BE2C (cell line): Measurements from ENCODE around the gene MAP3K20.

Experiments
- DNase-seq: peaks from one replicate; pipeline ENCODE4 v3.0.0-alpha.2; 2020
- H3K27me3 ChIP-seq: fragments of 250-450 bp; sonication (Bioruptor Pico); 2 replicates; pipeline ENCODE4 v1.5.1; 2020; ENCODE audit warnings: mild to moderate bottlenecking
- H3K36me3 ChIP-seq: fragments of 250-450 bp; sonication (Bioruptor Pico); 2 replicates; pipeline ENCODE4 v1.5.1; 2020; ENCODE audit warnings: mild to moderate bottlenecking
- H3K4me1 ChIP-seq: fragments of 250-450 bp; sonication (Bioruptor Pico); 2 replicates; pipeline ENCODE4 v1.5.1; 2020
- H3K4me3 ChIP-seq: 2 replicates; pipeline ENCODE4 v1.5.1; 2011; ENCODE audit warnings: low read depth, low read length
- H3K9me3 ChIP-seq: fragments of 250-450 bp; sonication (Bioruptor Pico); 2 replicates; pipeline ENCODE4 v1.5.1; 2020
- TF ChIP-seq, protein P1 (sequence below): IDR thresholded peaks from 2 replicates; pipeline ENCODE4 v1.5.1; 2012; ENCODE audit warnings: mild to moderate bottlenecking, low read depth, low read length

The MAP3K20 gene

DNA sequence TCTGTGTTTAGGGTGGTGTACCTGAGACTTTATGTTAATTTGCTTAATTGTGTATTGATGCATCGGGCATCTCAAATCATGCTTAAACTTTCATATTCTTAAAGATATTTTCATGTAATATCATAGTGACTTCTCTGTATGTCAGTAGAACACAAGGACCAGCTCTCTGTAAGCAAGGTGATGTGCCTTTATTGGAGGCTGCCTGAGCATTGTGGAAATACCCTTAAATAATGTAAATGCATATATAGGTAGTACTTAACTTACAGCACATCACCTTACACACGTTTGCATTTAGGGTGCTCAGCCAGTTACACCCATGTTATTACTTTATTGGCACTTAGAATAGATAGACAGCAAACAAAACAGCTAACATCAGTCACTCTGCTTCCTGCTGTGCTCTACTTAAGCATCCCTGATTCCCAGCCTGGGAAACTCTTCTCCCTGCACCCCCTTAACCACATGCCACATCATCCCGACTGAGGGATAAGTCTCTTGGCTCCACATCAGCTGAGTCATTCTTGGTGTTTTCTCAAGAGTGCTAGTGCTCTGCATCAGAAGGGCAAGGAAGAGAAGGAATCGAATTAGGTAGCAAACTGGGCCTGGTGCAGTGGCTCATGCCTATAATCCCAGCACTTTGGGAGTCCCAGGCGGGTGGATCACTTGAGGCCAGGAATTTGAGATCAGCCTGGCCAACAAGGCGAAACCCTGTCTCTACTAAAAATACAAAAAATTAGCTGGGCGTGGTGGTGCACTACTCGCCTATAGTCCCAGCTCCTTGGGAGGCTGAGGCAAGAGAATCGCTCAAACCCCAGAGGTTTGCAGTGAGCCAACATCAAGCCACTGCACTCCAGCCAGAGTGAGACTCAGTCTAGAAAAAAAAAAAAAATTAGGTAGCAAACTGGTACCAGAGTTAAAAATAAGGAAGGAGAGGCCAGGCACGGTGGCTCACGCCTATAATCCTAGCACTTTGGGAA lies 108.7 kb downstream of the MAP3K20 start:
- Histone ChIP-seq H3K4me3 (no peak overlapping the region), H3K27me3 (no peaks in the 10 kb centered on the region), H3K36me3 (no peaks in the 10 kb centered on the region), H3K4me1 (no peaks in the 10 kb centered on the region), H3K9me3 (no peaks in the 10 kb centered on the region)
- DNase-seq: no peak
- TF ChIP-seq, protein P1, sequence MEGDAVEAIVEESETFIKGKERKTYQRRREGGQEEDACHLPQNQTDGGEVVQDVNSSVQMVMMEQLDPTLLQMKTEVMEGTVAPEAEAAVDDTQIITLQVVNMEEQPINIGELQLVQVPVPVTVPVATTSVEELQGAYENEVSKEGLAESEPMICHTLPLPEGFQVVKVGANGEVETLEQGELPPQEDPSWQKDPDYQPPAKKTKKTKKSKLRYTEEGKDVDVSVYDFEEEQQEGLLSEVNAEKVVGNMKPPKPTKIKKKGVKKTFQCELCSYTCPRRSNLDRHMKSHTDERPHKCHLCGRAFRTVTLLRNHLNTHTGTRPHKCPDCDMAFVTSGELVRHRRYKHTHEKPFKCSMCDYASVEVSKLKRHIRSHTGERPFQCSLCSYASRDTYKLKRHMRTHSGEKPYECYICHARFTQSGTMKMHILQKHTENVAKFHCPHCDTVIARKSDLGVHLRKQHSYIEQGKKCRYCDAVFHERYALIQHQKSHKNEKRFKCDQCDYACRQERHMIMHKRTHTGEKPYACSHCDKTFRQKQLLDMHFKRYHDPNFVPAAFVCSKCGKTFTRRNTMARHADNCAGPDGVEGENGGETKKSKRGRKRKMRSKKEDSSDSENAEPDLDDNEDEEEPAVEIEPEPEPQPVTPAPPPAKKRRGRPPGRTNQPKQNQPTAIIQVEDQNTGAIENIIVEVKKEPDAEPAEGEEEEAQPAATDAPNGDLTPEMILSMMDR: no peak

DNA sequence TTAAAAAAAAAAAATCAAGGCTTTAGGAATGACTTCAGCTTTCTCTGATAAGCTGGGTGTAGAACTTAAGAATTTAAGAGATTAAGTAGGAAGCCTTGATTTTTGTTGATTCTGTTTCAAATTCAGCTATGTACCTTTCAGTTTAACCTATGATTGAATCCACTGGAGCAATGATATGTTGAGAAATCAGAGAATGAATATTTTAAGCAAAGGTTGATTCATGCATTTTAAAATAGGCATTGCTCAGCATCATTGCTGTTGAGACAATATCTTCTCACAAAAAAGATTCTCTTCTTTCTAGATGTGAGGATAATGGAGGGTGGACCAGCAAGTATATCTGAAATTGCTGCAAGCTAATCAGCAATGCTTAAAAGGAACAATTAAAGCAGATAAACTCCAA lies 109.8 kb downstream of the MAP3K20 start:
- Histone ChIP-seq H3K4me1 (no peaks in the 10 kb centered on the region), H3K4me3 (no peak overlapping the region), H3K36me3 (no peaks in the 10 kb centered on the region), H3K9me3 (no peaks in the 10 kb centered on the region), H3K27me3 (no peaks in the 10 kb centered on the region)
- TF ChIP-seq, protein P1: no peak
- no peak for DNase-seq

DNA sequence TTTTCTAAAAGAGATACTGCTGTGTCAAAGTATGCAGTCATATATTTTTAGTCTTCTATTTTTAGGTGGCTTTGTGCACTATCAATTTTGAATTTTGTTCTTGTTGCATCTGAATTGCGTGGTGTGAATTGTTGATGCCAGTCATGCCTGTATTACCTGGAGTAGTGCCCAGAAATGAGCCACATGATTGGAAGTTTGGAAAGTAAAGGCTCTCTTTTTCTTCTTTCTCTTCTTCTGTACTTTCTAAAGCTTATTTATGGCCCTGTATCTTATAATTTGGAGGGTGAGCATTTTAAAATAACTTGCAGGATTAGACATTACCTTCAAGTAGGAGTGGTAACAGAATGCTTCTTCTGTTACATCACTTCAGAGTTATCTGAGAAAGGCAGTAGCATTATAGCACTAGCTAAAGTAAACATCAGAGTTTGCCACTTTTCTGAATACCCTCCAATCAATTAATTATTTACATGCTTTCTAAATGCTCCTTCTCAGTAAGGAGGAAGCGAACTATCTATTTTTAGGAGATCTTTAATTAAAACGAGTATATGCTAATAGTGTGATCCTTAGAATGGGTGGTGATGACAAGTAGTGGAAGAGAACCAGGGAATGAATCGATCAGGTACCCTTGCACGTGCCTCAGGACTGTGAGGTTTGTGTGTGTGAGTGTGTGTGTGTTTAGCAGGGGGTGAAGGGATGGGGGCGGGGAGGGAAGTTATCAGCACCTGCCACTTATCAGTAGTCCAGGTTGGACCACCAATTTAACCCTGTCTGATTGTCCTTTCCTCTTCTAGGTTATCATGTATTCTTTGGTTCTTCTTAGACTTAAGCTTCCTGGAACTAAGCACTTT lies 112.5 kb downstream of the MAP3K20 start:
- no peak overlapping the region for H3K4me3 ChIP-seq
- H3K36me3 ChIP-seq: no peaks in the 10 kb centered on the region
- no peaks in the 10 kb centered on the region for H3K4me1 ChIP-seq
- no peaks in the 10 kb centered on the region for H3K27me3 ChIP-seq
- H3K9me3 ChIP-seq: no peaks in the 10 kb centered on the region
- TF ChIP-seq, protein P1: no peak
- DNase-seq: no peak

GRCh38 chr2:173191601-173192000 lies 116.0 kb downstream of the MAP3K20 start:
- Histone ChIP-seq H3K4me1 (no peaks in the 10 kb centered on the region), H3K9me3 (no peaks in the 10 kb centered on the region), H3K4me3 (no peak overlapping the region), H3K36me3 (no peaks in the 10 kb centered on the region), H3K27me3 (no peaks in the 10 kb centered on the region)
- DNase-seq: no peak
- TF ChIP-seq, protein P1: no peak

DNA sequence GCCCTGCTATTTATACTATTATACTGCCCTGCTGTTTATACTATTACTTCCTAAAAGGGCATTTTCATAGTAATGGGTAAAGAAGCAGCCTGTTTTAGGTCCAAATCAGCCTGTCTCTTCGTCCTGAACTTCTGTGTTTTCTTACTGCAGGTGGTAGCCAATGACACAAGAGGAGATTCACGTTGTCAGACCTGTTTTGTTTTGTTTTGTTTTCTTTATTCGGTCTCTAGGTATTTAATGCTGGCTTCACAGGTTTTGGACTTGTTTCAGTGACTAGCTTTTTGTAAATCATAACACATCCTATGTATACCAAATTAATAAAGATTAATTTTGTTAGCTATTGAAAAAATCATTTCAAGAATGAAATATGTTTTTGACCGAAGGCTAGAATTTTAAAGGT lies 116.4 kb downstream of the MAP3K20 start:
- no peaks in the 10 kb centered on the region for H3K4me1 ChIP-seq
- H3K27me3 ChIP-seq: no peaks in the 10 kb centered on the region
- H3K9me3 ChIP-seq: no peaks in the 10 kb centered on the region
- H3K36me3 ChIP-seq: no peaks in the 10 kb centered on the region
- DNase-seq: no peak
- TF ChIP-seq, protein P1: no peak
- H3K4me3 ChIP-seq: no peak overlapping the region
